GM18502 (cell line): Measurements from ENCODE around the gene BPIFA1.

Experiments used
- ATAC-seq: cut with Tn5 transposase; IDR thresholded peaks from one replicate; pipeline ENCODE4 v1.9.1; 2021; ENCODE audit warnings: mild to moderate bottlenecking; ENCODE audit not compliant: unreplicated experiment, poor library complexity

Gene BPIFA1

DNA sequence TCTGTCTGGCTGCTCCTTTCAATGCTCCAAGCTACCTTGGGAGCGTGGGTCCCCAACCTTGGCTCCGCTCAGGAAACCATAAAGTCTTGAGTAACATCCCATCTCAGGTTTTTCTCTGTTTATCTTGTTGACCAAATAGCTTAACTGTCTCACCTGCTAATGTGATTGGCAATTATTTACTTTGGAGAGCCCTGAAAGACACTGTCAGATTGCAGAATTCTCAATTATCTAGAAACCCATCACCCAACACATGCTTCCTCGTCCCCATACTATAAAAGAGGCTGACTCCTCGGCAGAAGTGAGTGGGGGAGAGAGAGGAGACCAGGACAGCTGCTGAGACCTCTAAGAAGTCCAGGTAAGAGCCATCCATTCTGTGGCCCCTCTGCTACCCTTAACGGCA lies at the start of gene BPIFA1:
Gene BPIFA1 (plus strand): TSS at position 301 of the 400 bp plus-strand sequence. CDS start 1,716 bp downstream, outside the sequence.
- ATAC-seq = no peak

DNA sequence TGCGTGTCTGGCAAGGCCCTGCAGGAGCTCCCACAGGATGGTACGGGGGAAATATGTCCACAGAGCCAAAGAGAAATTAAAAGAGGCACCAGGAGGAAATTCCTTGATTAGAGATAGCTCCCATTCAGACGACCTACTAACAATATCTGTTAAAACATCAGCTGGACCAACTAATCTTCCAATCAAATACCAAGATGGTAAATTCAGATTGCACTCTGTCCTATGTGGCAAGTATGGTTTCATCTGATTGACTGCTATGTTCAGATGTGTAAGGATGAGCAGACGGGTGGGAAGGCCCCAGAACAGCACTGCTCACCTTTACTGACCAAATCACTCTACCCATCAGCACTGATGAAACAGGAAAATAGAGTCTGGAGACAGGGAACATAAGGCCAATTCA lies 48.3 kb upstream of the BPIFA1 start:
- no peak for ATAC-seq

DNA sequence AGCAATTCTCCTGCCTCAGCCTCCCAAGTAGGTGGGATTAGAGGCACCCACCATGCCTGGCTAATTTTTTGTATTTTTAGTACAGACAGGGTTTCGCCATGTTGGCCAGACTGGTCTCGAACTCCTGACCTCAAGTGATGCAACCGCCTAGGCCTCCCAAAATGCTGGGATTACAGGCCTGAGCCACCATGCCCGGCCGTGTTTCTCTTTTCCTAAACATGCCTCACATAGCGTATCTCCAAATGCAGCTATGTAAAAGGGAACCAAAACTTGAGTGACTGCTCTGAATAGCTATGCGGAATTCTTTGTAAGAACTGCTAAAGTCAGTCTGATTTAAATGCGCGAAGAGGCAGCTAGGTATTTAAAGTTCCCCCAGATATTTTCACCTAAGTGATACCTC lies 47.4 kb upstream of the BPIFA1 start:
- no peak for ATAC-seq

- no peak for ATAC-seq
Observed at GRCh38 chr20:33191484-33191883, 44.3 kb upstream of the BPIFA1 start.

DNA sequence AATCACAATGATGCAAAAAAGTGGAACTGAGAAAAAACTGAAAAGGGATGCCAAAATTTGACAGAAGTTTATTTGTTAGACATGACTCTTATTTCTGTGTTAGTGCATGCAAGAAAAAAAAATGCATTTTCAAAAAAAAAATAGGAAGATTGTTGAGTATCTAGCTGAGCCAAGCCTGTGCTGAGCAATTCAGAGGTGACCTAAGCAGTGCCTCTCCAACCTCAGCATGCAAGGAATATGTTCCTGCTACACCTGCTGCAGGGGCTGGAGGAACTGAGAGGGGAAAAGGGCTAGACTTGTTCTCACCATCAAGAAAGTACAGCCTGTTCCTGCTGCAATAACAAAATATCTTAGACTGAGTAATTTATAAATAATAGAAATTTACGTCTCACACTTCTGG lies 43.8 kb upstream of the BPIFA1 start:
- ATAC-seq = no peak

GRCh38 chr20:33192912-33193501 lies 42.8 kb upstream of the BPIFA1 start:
- ATAC-seq = no peak

- no peak for ATAC-seq
Observed at GRCh38 chr20:33199026-33199425, 36.8 kb upstream of the BPIFA1 start.

GRCh38 chr20:33202451-33202850 lies 33.3 kb upstream of the BPIFA1 start:
- ATAC-seq = no peak

- no peak for ATAC-seq
Observed at GRCh38 chr20:33203444-33203843, 32.4 kb upstream of the BPIFA1 start.

DNA sequence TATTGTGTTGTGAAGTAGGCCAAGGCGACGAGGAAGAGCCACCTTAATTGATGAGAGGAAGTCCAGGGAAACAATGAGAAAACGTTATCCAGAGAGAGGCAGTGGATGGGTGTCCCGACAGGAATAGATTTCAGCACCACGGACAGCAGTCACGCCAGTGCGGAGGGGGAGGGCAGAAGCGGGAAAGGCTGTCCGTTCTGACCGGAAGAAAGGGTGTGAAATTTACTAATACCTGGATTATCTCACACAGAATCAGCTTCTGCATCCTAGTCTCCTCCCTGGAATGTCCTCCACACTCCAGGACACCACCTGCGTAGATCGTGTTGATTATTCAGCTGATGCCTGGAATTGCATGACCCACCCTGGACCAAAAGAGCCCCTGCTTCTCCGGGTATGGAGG lies 26.0 kb upstream of the BPIFA1 start:
- ATAC-seq = no peak

GRCh38 chr20:33210371-33210770 lies 25.4 kb upstream of the BPIFA1 start:
- ATAC-seq = no peak

GRCh38 chr20:33211817-33212424 lies 23.9 kb upstream of the BPIFA1 start:
- no peak for ATAC-seq

DNA sequence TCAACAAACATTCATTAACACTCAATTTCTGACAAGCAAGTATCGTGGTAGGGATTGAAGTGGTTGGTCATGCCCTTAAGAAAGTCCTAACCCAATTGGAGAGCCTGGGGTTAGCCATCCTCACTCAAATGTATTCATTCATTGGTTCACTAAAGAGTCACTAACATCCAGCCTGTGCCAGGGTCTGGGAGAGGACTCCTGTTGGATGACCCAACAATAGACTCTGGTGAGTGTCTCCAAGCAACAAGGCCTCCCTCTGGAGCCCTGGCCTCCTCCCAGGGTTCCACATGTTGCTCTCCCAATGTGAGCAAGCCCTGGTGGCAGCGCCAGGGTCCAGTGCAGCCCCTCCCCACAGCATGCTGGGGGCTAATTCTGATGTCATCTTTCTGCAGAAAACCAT lies 18.7 kb upstream of the BPIFA1 start, which contains the start of gene BPIFA3:
Gene BPIFA3 (plus strand): TSS at position 301 of the 400 bp plus-strand sequence. CDS start 185 bp downstream, outside the sequence.
- no peak for ATAC-seq

- no peak for ATAC-seq
Observed at GRCh38 chr20:33224399-33224798, 11.4 kb upstream of the BPIFA1 start.

GRCh38 chr20:33229843-33230242 lies 6.0 kb upstream of the BPIFA1 start:
- ATAC-seq = no peak

GRCh38 chr20:33231237-33231636 lies 4.6 kb upstream of the BPIFA1 start:
- ATAC-seq = no peak

DNA sequence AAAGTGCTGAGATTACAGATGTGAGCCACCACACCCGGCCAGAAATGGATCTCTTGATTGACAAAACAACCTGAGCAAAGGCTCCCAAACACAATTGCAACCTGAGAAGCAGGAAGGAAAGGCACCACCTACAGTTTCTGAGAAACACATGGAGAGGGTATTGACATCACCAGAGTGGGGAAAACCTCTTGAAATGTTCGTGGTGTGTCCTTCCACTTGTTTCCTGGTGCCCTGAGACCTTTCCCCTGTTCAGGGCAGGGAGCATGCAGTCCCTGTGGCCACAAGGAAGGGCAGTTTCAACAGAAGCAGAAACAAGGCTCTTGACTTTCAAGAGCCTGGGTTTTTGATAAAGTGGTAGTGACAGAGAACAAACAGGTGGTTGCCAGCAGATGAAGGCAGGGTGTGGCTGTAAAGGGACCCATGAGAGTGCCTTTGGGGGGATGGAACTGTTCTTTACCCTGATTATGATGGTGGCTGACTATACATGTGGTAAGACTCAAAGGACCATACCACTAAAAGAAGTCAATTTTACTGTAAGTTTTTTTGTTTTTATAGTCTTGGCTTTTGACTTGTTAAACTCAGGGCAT lies 3.2 kb upstream of the BPIFA1 start:
- ATAC-seq = no peak

GRCh38 chr20:33233129-33233774 lies 2.5 kb upstream of the BPIFA1 start:
- no peak for ATAC-seq

GRCh38 chr20:33234050-33234449 lies 1.7 kb upstream of the BPIFA1 start:
- ATAC-seq = no peak

DNA sequence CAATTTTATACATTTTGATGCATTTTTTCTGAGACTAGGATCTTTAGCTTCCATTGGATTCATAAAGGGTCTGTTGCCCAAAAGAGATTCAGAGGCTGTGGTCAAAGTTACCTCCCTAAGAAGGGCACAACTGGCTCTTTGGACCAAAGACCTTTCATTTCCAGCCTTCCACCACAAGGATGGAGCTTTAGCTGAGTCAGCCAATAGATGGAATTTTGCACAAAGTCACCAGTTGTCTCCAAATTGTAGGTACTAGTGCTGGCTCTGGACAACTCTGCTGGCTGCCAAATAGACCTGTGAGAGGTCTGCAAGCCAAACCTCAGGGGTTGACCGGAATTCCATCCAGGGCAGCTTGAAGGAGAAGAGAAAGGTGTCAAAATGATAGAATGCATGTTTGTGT lies 555 bp downstream of the BPIFA1 start:
- no peak for ATAC-seq

- ATAC-seq = no peak
Observed at GRCh38 chr20:33237989-33238388, 2.2 kb downstream of the BPIFA1 start.
